Fibroblast of lung (primary cell): Measurements from ENCODE around the gene NUP62. TPM values are rescaled to one million over a fixed set of nuclear protein-coding genes. Genes with fewer than 3 reads are reported as not detected.

Source experiments
- DNase-seq, 2 donors: peaks; one replicate each; pipeline versions ENCODE4 v3.0.0 to v3.0.0-alpha.2; 2010; ENCODE audit warnings: low read depth in 2 of 2
- H2AFZ ChIP-seq: 2 replicates; pipeline ENCODE4 v1.5.1; 2012; ENCODE audit warnings: low read length, control low read depth, inconsistent platforms
- H3K27ac ChIP-seq: 2 replicates; pipeline ENCODE4 v1.5.1; 2011; ENCODE audit warnings: low read length, control low read depth; ENCODE audit not compliant: insufficient read depth
- H3K27me3 ChIP-seq: 2 replicates; pipeline ENCODE4 v1.5.1; 2011; ENCODE audit warnings: mild to moderate bottlenecking, low read length; ENCODE audit not compliant: control insufficient read depth, insufficient read depth
- H3K36me3 ChIP-seq: 2 replicates; pipeline ENCODE4 v1.5.1; 2011; ENCODE audit warnings: low read length; ENCODE audit not compliant: control insufficient read depth, insufficient read depth
- H3K4me1 ChIP-seq: 2 replicates; pipeline ENCODE4 v1.5.1; 2011; ENCODE audit warnings: low read length; ENCODE audit not compliant: control insufficient read depth, insufficient read depth; ENCODE audit errors: extremely low read depth
- H3K4me2 ChIP-seq: 2 replicates; pipeline ENCODE4 v1.5.1; 2011; ENCODE audit warnings: low read length, control low read depth; ENCODE audit not compliant: insufficient read depth; ENCODE audit errors: extremely low read depth
- H3K4me3 ChIP-seq, 4 experiments: fragments of 200-600 bp in 1 of 4; sonication (generic) in 1 of 4; replicated peaks in 1 of 4; 2 replicates each; pipeline ENCODE4 v1.5.1; 2011 to 2016; ENCODE audit warnings: low read length in 4 of 4, low read depth in 3 of 4, mild to moderate bottlenecking in 3 of 4, control low read depth in 2 of 4, inconsistent platforms in 1 of 4, mixed read lengths in 1 of 4; ENCODE audit not compliant: insufficient read depth in 1 of 4; ENCODE audit errors: control extremely low read depth in 1 of 4
- H3K79me2 ChIP-seq: 2 replicates; pipeline ENCODE4 v1.5.1; 2012; ENCODE audit warnings: mild to moderate bottlenecking, low read length, inconsistent platforms; ENCODE audit not compliant: control insufficient read depth, insufficient read depth
- H3K9ac ChIP-seq: 2 replicates; pipeline ENCODE4 v1.5.1; 2011; ENCODE audit warnings: mild to moderate bottlenecking, low read length, control low read depth; ENCODE audit not compliant: insufficient read depth
- H3K9me3 ChIP-seq: 2 replicates; pipeline ENCODE4 v1.5.1; 2012; ENCODE audit warnings: low read depth, low read length; ENCODE audit not compliant: control insufficient read depth, insufficient read depth
- H4K20me1 ChIP-seq: 2 replicates; pipeline ENCODE4 v1.5.1; 2011; ENCODE audit warnings: low read length; ENCODE audit not compliant: control insufficient read depth, insufficient read depth; ENCODE audit errors: extremely low read depth
- EZH2 ChIP-seq: IDR thresholded peaks from 2 replicates; pipeline ENCODE4 v1.5.1; 2012; ENCODE audit warnings: low read length, control low read depth, mild to moderate bottlenecking; ENCODE audit errors: missing control alignments
- polyA plus RNA-seq, 2 donors: library from polyadenylated mRNA; depleted of rRNA in 1 of 2; stranded (reverse) in 1 of 2; unstranded in 1 of 2; fragments of >200 nt; gene quantifications; 2 replicates each; pipeline ENCODE4 v1.2.1, GENCODE V29; 2011 to 2012; ENCODE audit warnings: missing spikeins in 1 of 2
- total RNA-seq: library from RNA; depleted of rRNA; stranded (reverse); fragments of >200 nt; gene quantifications from 2 replicates; pipeline ENCODE4 v1.2.1, GENCODE V29; 2014
- TF ChIP-seq, protein P1 (sequence below), 2 donors: IDR thresholded peaks in 1 of 2; conservative IDR thresholded peaks in 1 of 2; 1 replicate in 1 of 2; 2 replicates in 1 of 2; pipeline ENCODE4 v1.5.1; 2011 to 2012; ENCODE audit warnings: low read length in 2 of 2, control low read depth in 1 of 2, inconsistent platforms in 1 of 2, low read depth in 1 of 2, mild to moderate bottlenecking in 1 of 2

Gene NUP62
- total and polyA plus RNA-seq, 2 donors (not counting 1 experiment from before 2014, with no cell fraction given), result 8.9 to 20.8 TPM

DNA sequence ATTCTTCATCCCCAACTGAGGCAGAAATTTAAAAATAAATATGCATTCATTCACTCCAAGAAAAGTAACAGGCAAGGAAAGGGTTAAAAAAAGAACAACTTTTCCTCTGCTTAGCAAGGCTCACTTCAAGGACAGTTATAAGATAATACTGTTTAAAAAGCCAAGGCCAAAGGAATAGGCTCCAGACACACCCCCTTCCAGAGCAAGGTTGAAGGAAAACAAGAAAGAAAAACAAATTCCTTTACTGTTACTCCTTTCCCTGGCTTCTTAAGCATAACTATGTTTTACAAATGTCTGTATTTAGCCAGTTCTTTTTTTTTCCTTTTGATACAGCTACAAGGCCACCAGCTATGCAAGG is 23.2 kb upstream of the NUP62 start:
- Histone ChIP-seq H3K27me3 (peaks cover 2% of the 10 kb centered on the region), H3K79me2 (no peaks in the 10 kb centered on the region), H3K4me3 (no peak overlapping the region), H2AFZ (no peak overlapping the region), H3K9ac (no peak overlapping the region), H3K27ac (no peak overlapping the region), H3K4me2 (no peak overlapping the region), H3K9me3 (no peaks in the 10 kb centered on the region), H3K4me1 (peaks cover 5% of the 10 kb centered on the region), H4K20me1 (no peaks in the 10 kb centered on the region), H3K36me3 (no peaks in the 10 kb centered on the region)
- no peak for DNase-seq
- TF ChIP-seq, protein P1, sequence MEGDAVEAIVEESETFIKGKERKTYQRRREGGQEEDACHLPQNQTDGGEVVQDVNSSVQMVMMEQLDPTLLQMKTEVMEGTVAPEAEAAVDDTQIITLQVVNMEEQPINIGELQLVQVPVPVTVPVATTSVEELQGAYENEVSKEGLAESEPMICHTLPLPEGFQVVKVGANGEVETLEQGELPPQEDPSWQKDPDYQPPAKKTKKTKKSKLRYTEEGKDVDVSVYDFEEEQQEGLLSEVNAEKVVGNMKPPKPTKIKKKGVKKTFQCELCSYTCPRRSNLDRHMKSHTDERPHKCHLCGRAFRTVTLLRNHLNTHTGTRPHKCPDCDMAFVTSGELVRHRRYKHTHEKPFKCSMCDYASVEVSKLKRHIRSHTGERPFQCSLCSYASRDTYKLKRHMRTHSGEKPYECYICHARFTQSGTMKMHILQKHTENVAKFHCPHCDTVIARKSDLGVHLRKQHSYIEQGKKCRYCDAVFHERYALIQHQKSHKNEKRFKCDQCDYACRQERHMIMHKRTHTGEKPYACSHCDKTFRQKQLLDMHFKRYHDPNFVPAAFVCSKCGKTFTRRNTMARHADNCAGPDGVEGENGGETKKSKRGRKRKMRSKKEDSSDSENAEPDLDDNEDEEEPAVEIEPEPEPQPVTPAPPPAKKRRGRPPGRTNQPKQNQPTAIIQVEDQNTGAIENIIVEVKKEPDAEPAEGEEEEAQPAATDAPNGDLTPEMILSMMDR (conservative IDR thresholded peaks at IDR 0.05 in 1 of 2, IDR thresholded peaks at IDR 0.05 in 1 of 2; ENCODE audit: low read depth in 1 of 2, low read length in 2 of 2), result no peak
- TF ChIP-seq EZH2, result no peak

DNA sequence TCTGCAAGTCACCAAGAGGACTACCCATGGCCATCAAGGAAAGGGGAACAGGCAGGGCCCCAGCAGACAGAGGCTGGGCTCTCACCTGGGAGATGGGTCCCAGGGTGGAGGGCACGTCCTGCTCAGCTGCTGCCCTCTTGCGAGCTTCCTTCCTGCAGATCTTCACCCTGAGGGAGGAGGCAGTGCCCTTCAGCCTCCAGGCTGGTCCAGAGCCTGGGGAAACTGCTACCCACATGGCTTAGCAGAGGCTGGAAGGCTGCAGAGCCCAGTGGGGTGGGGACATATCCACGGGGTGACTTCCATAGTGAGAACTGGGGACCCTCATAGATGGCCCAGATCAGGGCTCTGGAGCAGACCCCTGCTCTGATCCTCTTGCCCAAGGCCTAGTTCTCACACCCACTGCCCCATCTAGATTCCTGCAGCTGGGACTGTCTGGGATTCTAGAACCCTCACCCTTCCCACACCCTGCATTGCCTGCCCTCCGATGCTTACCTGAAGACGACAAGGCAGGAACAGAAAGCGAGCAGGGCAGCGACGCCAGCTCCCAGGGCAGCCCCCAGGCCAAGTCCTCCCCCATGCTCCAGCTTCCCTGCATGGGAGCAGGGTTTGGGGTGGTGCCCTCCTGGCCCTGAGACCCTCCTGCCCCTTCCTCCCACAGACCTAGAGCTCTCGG is 22.6 kb upstream of the NUP62 start:
- TF ChIP-seq, protein P1 (conservative IDR thresholded peaks at IDR 0.05 in 1 of 2, IDR thresholded peaks at IDR 0.05 in 1 of 2; ENCODE audit: low read depth in 1 of 2, low read length in 2 of 2), result no peak
- TF ChIP-seq EZH2, result no peak
- no peak overlapping the region for H3K9ac ChIP-seq
- no peaks in the 10 kb centered on the region for H3K79me2 ChIP-seq
- no peak for DNase-seq
- no peak overlapping the region for H3K4me2 ChIP-seq
- no peak overlapping the region for H3K27ac ChIP-seq
- H3K4me3 ChIP-seq, result no peak overlapping the region
- peaks cover 5% of the 10 kb centered on the region for H3K4me1 ChIP-seq
- H3K9me3 ChIP-seq, result no peaks in the 10 kb centered on the region
- no peaks in the 10 kb centered on the region for H3K36me3 ChIP-seq
- H4K20me1 ChIP-seq, result no peaks in the 10 kb centered on the region
- peaks cover 2% of the 10 kb centered on the region for H3K27me3 ChIP-seq
- H2AFZ ChIP-seq, result no peak overlapping the region

DNA sequence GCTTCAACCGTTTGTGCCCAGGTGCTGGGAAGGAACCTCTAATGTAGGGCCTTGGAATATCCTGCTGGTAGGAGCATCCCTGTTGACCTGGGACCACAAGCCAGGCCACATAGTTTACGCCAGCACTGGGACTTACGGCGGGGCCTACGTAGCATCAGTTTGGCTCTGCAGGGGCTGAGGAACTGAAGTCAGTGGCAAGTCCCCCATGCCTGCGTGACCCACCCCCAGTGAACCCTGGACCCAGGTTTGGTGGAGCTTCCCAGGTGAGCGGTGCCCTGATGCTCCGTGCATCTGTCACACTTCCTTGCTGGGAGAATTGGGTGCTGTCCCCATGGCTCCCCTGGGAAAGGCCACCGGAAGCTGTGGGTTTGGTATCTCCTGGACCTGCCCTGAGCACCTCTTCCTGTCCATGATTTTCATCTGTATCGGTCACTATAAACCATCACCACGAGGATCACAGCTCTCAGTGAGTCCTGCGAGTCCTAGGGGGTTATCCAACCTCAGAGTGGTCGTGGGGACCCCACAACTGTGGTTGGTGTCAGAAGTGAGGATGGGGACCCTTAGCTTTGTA is 21.7 kb upstream of the NUP62 start:
- Histone ChIP-seq H3K4me3 (no peak overlapping the region), H4K20me1 (no peaks in the 10 kb centered on the region), H3K9me3 (no peaks in the 10 kb centered on the region), H3K9ac (no peak overlapping the region), H3K27me3 (peaks cover 2% of the 10 kb centered on the region), H3K4me1 (peaks cover 5% of the 10 kb centered on the region), H3K36me3 (no peaks in the 10 kb centered on the region), H3K4me2 (no peak overlapping the region), H3K79me2 (no peaks in the 10 kb centered on the region), H3K27ac (no peak overlapping the region), H2AFZ (no peak overlapping the region)
- TF ChIP-seq EZH2, result no peak
- TF ChIP-seq, protein P1 (conservative IDR thresholded peaks at IDR 0.05 in 1 of 2, IDR thresholded peaks at IDR 0.05 in 1 of 2; ENCODE audit: low read depth in 1 of 2, low read length in 2 of 2), result no peak
- DNase-seq, result no peak
